GM18526 (cell line): ENCODE measurements around the gene RAET1L.

Experiments used
- POLR2A ChIP-seq: IDR thresholded peaks from 3 replicates; pipeline ENCODE4 v1.6.1; 2011; ENCODE audit not compliant: insufficient read length; ENCODE audit errors: extremely low read depth

The RAET1L gene

DNA sequence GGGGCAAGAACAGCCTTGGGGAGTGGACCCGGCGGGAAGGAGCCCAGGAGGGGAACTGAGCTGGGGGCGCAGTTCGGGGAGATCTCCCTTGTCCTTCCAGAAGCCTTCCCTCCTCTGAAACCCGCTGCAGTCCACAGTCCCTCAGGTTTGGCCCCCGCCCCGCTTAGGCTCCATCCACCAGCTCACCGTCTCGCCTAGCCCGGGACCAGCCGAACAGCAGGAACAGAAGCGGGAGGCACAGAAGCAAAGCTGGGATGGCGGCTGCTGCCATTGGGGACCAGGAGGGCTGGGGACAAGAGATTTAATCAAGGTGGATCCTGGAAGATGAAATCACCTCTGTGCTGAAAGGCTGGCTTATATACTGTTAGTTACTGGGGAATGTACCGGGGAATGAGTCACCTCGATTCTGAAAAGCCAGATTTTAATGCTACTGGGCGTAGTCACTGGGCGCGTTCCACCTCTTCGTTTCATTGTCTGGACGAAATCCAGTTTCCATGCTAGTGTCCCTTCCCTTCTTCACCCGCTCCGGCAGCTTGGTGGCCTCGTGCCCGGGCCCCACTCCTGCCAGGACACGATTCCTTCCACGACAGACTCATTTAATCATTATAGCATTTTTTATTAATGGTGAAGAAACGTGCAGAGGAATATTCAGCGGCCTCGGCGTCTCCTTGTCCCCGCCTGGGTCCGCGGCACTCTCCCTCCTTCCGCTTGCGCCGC lies at the start of gene RAET1L:
RAET1L (minus strand) TSS at position 332 of the 717 bp plus-strand sequence; CDS start at position 271, 61 bp downstream.
- TF ChIP-seq POLR2A: no peak

DNA sequence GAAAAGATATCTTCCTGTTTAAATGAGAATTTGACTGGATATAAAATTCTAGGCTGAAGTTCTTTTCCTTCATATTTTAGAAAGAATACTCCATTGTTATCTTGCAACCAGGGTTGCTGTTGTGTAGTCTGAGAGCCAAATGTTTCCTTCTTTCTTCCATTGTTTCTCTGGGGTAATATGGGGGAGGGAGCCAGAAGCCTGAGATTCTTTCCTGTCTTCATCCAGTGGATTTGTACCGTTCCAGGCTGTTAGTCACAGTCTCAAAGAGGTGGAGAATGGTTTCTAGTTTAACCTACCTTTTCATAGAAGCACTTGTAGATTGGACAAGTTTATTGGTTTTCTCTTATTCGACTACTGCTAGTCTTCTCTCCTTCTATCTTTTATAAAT lies 49.7 kb upstream of the RAET1L start:
- no peak for TF ChIP-seq POLR2A

DNA sequence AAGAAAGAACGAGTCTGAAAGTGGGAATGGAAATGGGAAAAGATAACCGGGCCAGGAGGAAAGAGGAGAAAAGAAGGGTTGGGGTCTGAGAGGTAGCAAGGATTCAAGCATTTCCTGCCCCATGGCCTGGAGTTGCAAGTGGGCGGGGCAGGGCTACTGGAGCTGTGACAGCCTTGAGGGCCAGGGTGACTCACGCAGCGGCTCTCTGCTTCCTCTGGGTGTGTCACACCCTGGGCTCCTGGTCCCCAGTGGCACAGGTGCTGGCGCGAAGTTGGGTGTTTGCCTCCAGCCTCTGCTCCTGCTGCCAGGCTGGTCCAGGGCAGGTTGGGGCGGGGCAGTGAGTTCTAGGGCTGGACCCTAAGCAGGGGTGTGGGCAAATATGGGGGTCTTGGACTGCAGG lies 46.9 kb upstream of the RAET1L start:
- no peak for TF ChIP-seq POLR2A

GRCh38 chr6:150070236-150070818 lies 45.0 kb upstream of the RAET1L start:
- no peak for TF ChIP-seq POLR2A

GRCh38 chr6:150069706-150070105 lies 44.4 kb upstream of the RAET1L start:
- TF ChIP-seq POLR2A: no peak

DNA sequence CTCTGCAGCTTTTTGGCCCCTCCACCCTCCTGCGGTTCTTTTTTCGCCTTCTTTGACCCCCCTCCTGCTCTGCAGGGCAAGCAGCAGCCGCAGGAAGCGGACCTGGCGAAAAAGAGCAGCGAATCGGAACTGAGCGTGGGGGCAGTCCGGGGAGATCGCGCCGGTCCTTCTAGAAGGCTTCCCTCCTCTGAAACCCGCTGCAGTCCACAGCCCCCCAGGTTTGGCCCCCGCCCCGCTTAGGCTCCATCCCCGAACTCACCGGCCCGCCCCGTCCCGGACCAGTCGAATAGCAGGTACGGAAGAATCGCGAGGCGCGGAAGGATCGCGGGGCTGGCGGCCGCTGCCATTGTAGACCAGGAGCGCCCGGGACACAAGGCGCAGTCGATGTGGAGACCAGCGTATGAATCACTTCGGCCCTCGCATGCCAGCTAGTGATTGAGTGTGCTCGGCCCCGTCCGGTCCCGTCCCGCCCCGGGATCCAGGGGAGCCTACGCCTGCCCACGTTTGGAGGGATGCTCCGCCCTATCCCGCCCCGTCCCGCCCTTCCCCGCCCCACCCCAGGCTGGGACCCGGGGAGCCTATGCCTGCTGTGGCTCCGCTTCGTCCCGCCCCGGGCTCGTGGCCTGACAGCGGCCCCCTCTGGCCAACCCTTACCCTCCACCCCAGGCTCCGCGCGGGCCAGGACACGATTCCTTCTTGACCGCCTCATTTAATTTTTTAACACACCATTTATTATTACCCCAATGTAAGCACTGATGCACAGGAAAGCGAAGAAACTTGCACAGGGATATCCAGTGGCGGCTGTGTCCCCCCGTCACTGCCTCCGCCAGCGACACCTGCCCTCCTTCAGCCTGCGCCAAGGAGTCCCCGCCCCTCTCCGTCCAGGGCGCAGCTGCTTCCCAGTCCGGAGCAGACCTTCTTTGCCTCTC lies 43.7 kb upstream of the RAET1L start, which contains the start of gene ULBP3:
ULBP3 (minus strand) TSS at position 402 of the 929 bp plus-strand sequence; CDS start at position 347, 55 bp downstream.
- no peak for TF ChIP-seq POLR2A

DNA sequence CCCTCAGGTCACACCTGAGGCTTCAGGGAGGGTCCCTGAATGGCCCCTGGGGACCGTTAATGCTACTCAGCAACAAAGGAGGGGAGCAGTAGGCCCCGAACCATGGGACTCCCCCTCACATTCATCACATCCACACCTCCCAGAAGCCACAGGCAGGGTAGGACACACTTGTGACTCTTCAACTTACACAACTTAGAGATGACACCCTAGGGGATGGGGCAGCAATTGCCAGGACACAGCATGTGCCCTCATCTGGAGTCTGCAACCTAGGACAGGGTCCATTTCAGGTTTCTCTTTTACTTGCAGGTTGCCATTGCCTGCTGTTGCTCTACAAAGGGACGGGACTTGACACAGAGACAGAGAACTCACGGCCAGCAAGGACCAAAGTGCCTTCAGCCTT lies 42.8 kb upstream of the RAET1L start:
- TF ChIP-seq POLR2A: no peak

GRCh38 chr6:150065083-150065482 lies 39.8 kb upstream of the RAET1L start:
- no peak for TF ChIP-seq POLR2A

GRCh38 chr6:150063640-150064039 lies 38.3 kb upstream of the RAET1L start:
- TF ChIP-seq POLR2A: no peak

GRCh38 chr6:150058986-150059385 lies 33.7 kb upstream of the RAET1L start:
- TF ChIP-seq POLR2A: no peak

DNA sequence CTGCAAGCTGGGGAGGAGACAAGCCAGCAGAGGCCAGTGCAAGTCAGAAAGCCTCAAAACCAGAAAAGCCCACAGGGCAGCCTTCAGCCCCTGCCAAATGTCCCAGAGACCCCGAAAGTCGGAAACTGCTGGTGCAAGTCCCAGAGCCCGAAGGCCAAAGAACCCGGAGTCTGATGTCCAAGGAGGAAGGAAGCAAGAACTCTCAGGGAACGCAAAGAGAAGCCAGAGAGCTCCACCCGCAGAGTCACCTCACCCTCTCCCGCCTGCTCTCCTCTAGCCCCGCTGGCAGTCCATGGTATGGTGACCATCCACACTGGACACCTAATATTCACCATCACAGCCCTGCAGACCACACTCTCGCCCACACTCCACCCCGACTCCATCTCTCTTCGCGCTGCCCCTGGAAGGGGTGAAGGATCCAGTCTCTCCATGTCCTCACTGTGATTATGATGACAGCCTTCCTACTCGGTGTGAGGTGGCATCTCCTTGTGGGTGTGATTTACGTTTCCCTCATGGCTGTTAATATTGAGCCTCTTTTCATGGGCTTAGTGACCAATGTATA lies 33.0 kb upstream of the RAET1L start:
- no peak for TF ChIP-seq POLR2A

DNA sequence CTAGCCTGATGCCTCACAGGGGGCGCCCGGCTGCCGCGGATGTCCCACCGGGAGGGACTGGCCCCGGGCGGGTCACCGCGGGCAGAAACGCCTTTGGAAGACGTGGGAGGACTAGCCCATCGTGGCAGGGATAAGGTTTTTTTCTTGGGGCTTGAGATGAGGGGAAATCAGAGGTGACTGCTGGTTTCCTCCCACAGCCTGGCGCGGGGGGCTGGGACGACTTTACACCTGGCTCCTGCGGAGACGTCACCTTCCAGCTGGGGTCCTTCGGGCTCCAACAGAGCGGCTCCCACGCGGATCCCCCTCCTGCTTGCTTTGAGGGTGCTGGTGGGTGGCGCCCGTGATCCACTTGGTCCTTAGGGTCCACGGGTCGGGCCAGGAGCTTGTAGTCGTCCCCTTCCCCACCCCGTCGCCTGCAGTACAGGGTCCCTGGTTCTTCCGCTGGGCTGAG lies 32.2 kb upstream of the RAET1L start:
- no peak for TF ChIP-seq POLR2A

GRCh38 chr6:150056916-150057315 lies 31.6 kb upstream of the RAET1L start:
- no peak for TF ChIP-seq POLR2A

- no peak for TF ChIP-seq POLR2A
Observed at GRCh38 chr6:150056156-150056555, 30.8 kb upstream of the RAET1L start.

DNA sequence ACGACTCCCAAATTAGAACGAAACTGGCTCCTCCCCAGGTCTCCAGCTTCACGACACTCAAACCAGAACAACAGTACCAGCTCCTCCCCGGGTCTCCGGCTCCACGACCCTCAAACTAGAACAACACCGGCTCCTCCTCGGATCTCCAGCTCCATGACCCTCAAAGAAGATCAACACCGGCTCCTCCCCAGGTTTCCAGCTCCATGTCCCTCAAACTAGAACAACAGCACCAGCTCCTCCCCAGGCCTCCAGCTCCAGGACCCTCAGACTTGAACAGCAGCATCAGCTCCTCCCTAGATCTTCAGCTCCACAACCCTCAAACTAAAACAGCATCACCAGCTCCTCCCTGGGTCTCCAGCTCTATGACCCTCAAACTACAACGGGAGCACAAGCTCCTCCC lies 29.8 kb upstream of the RAET1L start:
- TF ChIP-seq POLR2A: no peak
